WTC11 (cell line): ENCODE data around the gene PLCG1.

Experiments used
- ATF6 ChIP-seq: sonication (generic); formaldehyde crosslinking; IDR thresholded peaks from 2 replicates; pipeline ENCODE4 v1.8.1; 2023; ENCODE audit warnings: mild to moderate bottlenecking, missing genetic modification reagents
- FOXK1 ChIP-seq: sonication (generic); formaldehyde crosslinking; IDR thresholded peaks from 2 replicates; pipeline ENCODE4 v1.8.0; 2022; ENCODE audit warnings: mild to moderate bottlenecking, moderate library complexity, missing genetic modification reagents
- JUN ChIP-seq: sonication (generic); formaldehyde crosslinking; IDR thresholded peaks from 2 replicates; pipeline ENCODE4 v1.8.0; 2023; ENCODE audit warnings: mild to moderate bottlenecking, missing genetic modification reagents
- TF ChIP-seq, protein P1 (sequence below): fragments of 200-600 bp; IDR thresholded peaks from 2 replicates; pipeline ENCODE4 v1.8.0; 2022; ENCODE audit warnings: antibody characterized with exemption
- TF ChIP-seq, protein P2 (sequence below): fragments of 250-450 bp; sonication (Bioruptor Pico); conservative IDR thresholded peaks from 2 replicates; pipeline ENCODE4 v1.9.0; 2021; ENCODE audit warnings: mild to moderate bottlenecking
- TF ChIP-seq, protein P3 (sequence below): sonication (generic); formaldehyde crosslinking; conservative IDR thresholded peaks from 2 replicates; pipeline ENCODE4 v1.8.1; 2022; ENCODE audit warnings: mild to moderate bottlenecking, missing genetic modification reagents
- TF ChIP-seq, protein P4 (sequence below): sonication (generic); formaldehyde crosslinking; IDR thresholded peaks from 2 replicates; pipeline ENCODE4 v1.8.1; 2023; ENCODE audit warnings: mild to moderate bottlenecking, missing genetic modification reagents

- TF ChIP-seq, protein P1, sequence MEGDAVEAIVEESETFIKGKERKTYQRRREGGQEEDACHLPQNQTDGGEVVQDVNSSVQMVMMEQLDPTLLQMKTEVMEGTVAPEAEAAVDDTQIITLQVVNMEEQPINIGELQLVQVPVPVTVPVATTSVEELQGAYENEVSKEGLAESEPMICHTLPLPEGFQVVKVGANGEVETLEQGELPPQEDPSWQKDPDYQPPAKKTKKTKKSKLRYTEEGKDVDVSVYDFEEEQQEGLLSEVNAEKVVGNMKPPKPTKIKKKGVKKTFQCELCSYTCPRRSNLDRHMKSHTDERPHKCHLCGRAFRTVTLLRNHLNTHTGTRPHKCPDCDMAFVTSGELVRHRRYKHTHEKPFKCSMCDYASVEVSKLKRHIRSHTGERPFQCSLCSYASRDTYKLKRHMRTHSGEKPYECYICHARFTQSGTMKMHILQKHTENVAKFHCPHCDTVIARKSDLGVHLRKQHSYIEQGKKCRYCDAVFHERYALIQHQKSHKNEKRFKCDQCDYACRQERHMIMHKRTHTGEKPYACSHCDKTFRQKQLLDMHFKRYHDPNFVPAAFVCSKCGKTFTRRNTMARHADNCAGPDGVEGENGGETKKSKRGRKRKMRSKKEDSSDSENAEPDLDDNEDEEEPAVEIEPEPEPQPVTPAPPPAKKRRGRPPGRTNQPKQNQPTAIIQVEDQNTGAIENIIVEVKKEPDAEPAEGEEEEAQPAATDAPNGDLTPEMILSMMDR, result no peak
- TF ChIP-seq, protein P2, sequence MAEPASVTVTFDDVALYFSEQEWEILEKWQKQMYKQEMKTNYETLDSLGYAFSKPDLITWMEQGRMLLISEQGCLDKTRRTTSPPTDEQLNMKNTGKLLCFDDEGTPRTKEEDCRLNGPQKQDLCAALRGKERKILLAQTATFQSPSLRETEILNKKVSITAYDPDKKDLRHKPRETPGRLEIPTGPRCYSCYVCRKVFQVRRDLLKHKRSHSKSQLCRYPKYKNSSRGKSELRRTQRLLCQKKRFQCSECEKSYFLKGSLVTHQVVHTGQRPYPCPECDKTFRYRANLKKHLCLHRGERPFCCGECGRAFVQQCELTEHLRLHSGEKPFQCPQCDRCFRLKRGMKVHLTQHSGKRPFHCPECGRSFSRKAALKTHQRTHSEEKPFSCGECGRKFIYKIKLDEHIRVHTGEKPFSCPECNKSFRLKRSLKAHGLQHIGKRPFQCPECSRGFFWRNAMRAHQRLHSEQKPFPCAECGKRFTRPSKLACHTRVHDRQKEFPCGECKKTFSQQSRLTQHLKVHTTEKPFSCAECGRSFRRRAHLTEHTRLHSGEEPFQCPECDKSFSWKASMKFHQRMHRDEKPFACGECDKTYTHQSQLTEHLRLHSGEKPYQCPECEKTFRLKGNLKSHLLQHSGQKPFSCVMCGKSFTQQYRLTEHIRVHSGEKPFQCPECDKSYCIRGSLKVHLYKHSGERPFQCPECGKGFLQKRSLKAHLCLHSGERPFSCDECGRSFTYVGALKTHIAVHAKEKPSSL (CRISPR knock-in tag), result no peak
- TF ChIP-seq, protein P3, sequence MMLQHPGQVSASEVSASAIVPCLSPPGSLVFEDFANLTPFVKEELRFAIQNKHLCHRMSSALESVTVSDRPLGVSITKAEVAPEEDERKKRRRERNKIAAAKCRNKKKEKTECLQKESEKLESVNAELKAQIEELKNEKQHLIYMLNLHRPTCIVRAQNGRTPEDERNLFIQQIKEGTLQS (CRISPR knock-in tag), result no peak
- TF ChIP-seq FOXK1 (CRISPR knock-in tag) (no peak), JUN (CRISPR knock-in tag) (no peak), ATF6 (CRISPR knock-in tag) (no peak)
- TF ChIP-seq, protein P4, sequence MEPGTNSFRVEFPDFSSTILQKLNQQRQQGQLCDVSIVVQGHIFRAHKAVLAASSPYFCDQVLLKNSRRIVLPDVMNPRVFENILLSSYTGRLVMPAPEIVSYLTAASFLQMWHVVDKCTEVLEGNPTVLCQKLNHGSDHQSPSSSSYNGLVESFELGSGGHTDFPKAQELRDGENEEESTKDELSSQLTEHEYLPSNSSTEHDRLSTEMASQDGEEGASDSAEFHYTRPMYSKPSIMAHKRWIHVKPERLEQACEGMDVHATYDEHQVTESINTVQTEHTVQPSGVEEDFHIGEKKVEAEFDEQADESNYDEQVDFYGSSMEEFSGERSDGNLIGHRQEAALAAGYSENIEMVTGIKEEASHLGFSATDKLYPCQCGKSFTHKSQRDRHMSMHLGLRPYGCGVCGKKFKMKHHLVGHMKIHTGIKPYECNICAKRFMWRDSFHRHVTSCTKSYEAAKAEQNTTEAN (CRISPR knock-in tag), result no peak
Observed at GRCh38 chr20:41141153-41141815, 3.9 kb downstream of the PLCG1 start.
